Stimulated activated CD4-positive, alpha-beta T cell treated with anti-CD3 and anti-CD28 coated beads, Interleukin-2, amount 100 ng/mL, for 24 hours (primary cell): Measurements from ENCODE around the gene MROH2A.

ENCODE experiments used
- DNase-seq, 2 donors: peaks; one replicate each; pipeline ENCODE4 v3.0.0-alpha.2; 2020

Gene MROH2A

GRCh38 chr2:233766416-233766815 lies 11.7 kb upstream of the MROH2A start:
- no peak for DNase-seq

GRCh38 chr2:233768076-233768475 lies 10.1 kb upstream of the MROH2A start:
- no peak for DNase-seq

GRCh38 chr2:233769260-233769659 lies 8.9 kb upstream of the MROH2A start:
- no peak for DNase-seq

- no peak for DNase-seq
Measured at GRCh38 chr2:233772153-233772552, 6.0 kb upstream of the MROH2A start.

DNA sequence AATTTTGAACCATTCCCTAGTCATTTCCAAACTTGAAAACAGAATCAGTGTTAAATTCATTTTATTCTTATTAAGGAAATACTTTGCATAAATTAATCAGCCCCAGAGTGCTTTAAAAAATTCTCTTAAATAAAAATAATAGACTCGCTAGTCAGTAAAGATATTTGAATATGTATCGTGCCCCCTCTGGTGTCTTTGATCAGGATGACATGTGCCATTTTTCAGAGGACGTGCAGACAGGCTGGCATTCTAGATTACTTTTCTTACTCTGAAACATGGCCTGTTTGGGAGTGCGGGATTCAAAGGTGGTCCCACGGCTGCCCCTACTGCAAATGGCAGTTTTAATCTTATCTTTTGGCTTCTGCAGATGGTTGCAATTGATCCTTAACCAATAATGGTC lies 5.5 kb upstream of the MROH2A start:
- no peak for DNase-seq

GRCh38 chr2:233773854-233774253 lies 4.3 kb upstream of the MROH2A start:
- DNase-seq, result no peak

- no peak for DNase-seq
Measured at GRCh38 chr2:233775414-233775813, 2.7 kb upstream of the MROH2A start.

DNA sequence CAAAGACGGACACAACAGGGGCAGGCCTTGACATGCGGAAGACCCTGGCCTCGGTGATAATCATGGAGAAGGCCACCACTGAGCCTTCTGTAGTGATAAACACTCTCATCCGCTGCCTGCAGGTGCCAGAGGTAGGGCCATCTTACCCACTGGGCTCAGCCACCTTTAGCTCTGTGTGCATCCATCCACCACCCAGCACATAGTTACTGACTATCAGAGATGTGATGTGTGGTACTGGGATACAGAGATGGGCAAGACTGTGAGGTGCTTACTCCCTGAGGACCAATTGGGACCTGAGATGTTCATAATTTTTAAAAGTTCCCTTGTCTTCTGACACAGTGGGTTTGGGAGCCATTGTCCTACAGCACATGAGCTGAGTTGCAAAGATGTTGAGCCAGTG lies 1.6 kb downstream of the MROH2A start:
- no peak for DNase-seq

GRCh38 chr2:233780771-233781170 lies 2.6 kb downstream of the MROH2A start:
- DNase-seq, result no peak

DNA sequence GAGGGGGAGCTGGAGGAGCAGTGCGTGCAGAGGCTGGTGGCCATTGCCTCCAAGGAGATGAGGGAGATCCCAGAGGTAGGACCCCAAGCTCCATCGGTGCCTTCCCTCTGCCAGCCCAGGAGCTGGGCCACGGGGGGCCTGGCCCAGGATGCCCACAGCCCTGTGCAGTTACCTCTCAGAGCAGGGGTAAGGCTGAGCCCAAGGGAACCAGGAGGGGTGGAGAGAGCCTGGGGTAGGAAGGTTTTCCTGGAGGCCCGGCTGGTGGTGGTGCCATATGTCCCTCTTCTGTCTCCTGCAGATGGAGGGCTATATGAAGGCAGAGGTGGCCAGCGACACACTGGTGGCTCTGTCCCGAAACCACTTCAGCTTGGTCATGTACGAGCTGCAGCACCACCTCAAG lies 11.4 kb downstream of the MROH2A start:
- DNase-seq, result peak in 1 of 2 donors; percentile 16

- peak in 1 of 2 donors; percentile 9 for DNase-seq
Measured at GRCh38 chr2:233791151-233791882, 13.2 kb downstream of the MROH2A start.

- DNase-seq, result peak in 1 of 2 donors; percentile 6
Measured at GRCh38 chr2:233791883-233792329, 13.8 kb downstream of the MROH2A start.

DNA sequence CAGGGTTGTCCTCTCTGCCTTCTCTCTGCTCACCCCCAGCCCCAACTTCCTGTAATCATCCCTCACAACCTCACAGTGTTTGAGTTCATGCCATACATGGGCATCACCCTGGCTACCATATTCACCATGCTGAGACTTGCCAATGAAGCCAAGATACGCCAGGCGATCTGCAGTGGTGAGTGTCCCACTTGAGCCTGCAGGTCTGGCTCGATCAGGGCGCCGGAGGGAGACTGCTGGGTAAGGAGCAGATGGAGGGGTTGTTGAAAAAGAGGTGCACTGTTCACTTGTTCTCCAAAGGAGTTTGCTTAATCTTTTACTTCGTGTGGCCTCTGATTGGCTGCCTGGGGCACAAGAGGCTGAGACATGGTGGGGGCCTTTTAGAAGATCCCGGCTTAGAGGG lies 14.6 kb downstream of the MROH2A start:
- no peak for DNase-seq

GRCh38 chr2:233793465-233794127 lies 15.5 kb downstream of the MROH2A start:
- peak in 1 of 2 donors; percentile 10 for DNase-seq

DNA sequence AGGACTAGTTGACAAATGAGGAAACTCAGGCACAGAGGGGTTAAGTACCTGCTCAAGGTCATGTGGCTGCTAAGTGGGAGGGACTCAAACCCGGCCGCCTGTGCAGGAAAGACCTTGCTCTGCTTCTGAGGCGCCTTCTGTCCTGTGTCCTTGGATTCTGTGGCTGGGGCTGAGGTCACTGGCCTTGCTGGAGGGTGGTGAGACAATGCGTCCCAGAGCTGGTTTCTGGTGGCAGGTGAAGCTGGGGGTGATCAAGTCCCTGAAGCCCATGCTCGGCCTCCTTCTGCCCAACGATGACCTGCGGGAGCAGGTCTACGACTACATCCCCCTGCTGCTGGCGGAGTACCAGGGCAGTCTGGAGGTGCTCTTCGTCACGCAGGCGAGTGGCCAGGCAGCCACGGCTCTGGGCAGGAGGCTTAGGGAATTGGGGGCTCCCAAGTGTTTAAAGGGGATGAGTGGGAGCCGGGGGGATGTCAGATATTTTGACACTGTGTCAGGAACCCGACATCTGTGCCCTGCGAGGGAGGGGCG lies 16.1 kb downstream of the MROH2A start:
- peak in 1 of 2 donors; percentile 13 for DNase-seq

DNA sequence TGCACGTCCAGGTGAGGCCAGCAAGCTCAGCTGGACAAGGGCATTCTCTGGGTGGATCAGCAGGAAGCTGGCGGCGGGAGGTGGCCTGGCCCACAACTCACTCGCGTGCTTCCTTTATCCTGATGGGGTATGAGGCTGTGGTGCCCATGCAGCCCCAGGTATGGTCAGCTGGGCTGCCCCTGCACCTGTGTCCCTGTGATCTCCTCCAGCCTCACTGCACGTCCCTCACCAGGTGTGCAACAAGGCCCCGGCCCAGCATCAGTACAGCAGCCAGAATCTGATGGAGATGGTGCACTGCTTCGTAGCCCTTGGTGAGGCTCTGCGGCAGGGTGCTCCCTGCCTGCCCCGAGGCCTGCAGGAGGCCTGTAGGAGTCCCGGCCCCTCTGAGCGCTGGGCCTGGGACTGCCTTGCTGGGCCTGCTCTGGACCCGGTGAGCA lies 17.6 kb downstream of the MROH2A start:
- DNase-seq, result peak in 1 of 2 donors; percentile 12

DNA sequence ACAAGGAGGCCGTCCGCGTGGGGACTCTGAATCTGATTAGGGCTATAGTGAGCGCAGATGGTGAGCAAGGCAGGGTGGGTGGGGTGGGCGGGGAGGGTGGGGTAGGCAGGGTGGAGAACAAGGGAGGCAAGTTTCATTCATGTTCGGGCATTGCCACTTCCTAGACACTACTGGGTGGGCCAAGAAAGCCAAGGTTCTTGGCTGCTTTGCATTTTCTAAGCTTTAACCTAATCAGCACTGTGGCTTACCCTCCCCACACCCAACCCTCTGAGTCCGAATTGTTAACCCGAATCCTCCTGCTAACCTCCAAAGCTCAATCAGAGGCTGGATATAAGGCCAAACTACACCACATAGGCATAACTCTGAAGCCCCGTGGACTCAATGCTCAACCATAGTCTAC lies 18.1 kb downstream of the MROH2A start:
- no peak for DNase-seq

GRCh38 chr2:233798335-233799086 lies 20.4 kb downstream of the MROH2A start:
- DNase-seq, result peak in 1 of 2 donors; percentile 12

DNA sequence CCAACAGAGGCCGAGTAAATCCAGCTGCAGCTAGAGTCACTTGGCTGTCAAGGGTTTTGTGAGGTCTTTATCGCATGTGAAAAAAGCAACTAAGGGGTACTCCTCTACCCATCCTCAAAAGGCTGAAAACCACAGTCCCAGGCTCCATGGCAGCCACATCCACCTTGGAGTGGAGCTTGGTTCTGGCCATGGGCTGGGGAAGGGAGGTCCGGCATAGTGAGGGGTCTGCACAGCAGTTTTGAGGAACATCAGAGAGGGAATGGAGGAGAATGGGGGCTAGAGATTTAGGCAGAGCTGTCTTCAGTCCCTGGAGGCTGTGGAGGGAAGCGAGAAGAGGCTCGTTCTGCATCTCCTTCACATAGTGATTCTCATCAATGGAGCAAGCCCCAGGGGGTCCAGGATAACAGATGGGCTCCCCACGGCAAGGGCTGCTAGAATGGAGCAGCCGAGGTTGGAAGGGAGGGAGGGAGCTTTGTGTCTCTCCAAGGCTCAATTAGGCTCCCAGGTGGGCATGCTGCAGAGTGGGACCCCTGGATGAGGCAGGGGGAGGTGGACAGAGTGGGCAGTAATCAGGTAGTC lies 21.0 kb downstream of the MROH2A start:
- DNase-seq, result peak in 1 of 2 donors; percentile 8

GRCh38 chr2:233799716-233800115 lies 21.6 kb downstream of the MROH2A start:
- DNase-seq, result no peak

- peak in 1 of 2 donors; percentile 13 for DNase-seq
Measured at GRCh38 chr2:233800208-233800607, 22.1 kb downstream of the MROH2A start.

DNA sequence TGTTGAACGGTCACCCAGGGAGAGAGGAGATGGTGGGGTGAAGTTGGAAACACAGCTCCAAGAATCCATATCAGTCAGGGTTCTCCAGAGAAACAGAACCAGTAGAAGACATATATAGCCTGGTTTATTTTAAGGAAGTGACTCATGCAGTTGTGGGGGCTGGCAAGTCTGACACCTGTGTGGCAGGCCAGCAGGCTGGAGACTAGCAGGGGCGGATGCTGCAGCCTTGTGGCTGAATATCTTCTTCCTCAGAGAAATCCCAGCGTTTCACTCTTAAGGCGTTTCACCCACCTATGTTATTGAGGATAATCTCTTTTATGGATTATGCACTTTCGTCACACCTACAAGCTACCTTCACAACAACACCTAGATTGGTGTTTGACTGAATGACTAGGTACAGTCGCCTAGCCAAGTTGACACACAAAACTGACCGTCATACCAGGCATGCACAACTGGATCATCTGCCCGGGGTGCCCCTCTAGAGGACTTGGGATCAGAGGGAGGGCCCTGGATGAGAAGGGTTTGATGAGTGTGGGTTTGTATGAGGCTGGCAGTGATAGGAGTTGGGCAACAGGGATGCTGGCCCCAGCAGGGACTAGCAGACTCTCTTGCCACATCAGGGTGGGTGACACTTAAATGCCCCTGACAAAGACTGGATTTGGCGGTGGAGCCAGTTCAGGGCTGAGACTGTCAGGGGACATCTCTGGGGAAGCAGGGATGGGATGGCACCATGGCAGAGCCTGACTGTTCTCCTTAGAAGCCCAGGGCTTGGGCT lies 23.4 kb downstream of the MROH2A start:
- peak; percentile 6 to 13 for DNase-seq
